ENCODE results near the gene INO80B.
"Not testable (repeated sequence)": the region's sequence is repeated elsewhere in the genome, so short reads cannot be mapped to it uniquely, and the experiment has no call there.

INO80B gene

DNA sequence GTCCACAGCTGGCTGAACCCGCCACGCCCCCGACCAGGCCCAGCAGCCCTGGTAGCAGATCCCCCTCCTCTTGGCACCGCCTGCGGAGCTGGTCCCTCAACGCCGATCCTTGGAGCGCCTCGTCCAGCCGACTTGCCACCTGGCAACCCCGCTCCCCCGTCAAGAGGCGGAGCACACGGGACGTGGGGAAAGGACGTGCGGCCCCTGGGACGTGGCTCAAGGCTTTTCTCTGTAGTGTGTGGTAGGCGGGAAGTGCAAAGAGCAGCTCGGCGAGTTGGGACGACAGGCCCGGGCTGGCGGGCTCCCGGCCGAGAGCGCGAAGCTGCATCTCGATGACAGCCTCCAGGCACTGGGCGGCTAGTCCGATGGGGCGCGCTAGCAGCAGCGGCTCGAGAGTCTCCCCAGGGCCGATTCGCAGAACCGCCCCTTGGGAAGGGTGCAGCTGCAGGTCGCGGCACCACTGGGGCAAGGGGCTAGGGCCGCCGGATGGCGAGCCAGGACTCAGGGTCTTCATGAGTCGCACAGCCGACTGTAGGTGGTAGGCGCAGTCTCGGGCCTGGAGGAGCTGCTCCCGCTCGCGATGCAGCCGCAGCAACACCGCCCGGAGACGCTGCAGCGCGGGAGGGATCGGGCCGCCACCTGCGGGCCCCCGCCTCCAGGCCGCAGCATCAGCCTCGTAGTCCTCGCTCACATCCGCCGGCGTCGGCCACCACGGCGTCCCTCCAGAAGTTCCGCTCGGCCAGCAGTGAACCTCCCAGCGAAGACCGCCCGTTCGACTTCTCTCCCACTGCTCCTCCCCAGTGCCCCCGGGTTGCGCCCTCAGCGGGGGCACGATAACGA, 27.3 kb downstream of the INO80B start:
- DNase-seq (ENCODE audit: low read depth in 2 of 2) = peak in 1 of 2 donors; percentile 42

DNA sequence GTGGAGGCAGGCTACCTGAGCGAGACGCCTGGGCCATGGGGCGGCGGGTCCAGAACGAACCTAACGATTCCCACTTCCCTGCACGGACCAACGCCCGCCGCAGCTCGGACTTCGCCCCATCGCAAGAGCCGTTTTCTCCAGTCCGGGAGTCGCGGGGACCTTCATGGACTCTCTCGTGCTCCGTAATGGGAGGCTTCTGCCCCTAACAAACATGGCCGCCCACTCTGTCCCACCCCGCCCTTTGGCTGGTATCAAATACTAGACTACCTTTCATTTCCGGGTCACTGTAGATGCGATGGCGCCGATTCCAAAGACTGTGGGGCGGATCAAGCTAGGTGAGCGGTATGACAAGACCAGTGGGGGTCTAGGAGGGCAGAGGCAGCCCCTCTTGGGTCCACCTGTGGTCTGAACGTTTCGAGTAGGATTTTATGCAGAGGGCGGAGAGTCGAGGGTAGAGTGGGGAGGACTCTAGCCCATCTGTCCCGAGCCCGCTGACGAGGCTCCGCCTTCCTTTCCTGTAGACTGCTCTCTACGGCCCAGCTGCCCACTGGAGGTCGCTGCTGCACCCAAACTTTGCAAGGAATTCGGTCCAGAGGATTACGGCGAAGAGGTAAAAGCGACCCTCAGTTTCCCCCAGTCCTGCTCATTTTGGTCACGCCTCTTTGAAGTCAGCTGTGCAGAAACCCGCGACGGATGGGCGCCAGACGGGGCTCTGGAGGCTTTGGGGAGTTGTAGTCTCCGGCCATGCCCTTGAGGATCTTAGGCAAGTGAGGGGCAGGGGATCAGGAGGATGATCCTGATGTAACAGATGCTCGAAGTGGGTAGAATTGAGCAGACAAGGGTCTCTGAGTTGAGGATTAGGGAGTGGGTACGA, 28.2 kb downstream of the INO80B start, which contains the start of the genes CCDC142 and TTC31:
Gene CCDC142 (minus strand): TSS at position 198 of the 874 bp plus-strand sequence. CDS start 161 bp downstream, at position 37.
Gene TTC31 (plus strand): TSS at position 281 of the 874 bp plus-strand sequence. CDS start 15 bp downstream, at position 296.
- peak; percentile 88 to 89 for DNase-seq (ENCODE audit: low read depth in 2 of 2)

DNA sequence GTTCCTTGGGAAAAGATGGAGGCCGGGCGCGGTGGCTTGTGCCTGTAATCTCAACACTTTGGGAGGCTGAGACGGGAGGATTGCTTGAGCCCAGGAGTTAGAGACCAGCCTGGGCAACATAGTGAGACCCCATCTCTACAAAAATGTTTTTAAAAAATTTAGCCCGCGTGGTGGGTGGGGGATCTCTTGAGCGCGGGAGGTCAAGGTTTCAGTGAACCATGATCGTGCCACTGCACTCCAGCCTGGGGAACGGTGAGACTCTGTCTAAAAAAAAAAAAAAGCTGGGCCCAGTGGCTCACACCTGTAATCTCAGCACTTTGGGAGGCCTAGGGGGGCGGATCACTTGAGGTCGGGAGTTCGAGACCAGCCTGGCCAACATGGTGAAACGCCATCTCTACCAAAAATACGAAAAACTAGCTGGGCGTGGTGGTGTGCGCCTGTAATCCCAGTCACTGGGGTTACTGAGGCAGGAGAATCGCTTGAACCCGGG, 28.8 kb downstream of the INO80B start:
- not testable (repeated sequence) for DNase-seq (ENCODE audit: low read depth in 2 of 2)

DNA sequence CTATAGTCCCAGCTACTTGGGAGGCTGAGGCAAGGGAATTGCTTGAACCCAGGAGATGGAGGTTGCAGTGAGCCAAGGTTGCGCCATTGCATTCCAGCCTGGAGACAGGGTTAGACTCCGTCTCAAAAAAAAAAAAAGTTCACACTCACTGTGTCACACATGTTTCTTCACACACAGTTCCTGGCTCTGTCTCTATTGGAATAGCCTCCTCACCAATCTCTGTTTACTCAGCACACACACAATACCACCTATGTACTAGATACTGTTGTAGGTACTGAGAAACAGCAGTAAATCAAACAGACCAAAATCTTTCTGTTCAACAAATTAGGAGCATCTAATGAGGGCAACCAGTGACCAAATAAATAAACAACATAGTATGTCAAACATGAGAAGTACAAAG, 31.3 kb downstream of the INO80B start:
- no peak for DNase-seq (ENCODE audit: low read depth in 2 of 2)

DNA sequence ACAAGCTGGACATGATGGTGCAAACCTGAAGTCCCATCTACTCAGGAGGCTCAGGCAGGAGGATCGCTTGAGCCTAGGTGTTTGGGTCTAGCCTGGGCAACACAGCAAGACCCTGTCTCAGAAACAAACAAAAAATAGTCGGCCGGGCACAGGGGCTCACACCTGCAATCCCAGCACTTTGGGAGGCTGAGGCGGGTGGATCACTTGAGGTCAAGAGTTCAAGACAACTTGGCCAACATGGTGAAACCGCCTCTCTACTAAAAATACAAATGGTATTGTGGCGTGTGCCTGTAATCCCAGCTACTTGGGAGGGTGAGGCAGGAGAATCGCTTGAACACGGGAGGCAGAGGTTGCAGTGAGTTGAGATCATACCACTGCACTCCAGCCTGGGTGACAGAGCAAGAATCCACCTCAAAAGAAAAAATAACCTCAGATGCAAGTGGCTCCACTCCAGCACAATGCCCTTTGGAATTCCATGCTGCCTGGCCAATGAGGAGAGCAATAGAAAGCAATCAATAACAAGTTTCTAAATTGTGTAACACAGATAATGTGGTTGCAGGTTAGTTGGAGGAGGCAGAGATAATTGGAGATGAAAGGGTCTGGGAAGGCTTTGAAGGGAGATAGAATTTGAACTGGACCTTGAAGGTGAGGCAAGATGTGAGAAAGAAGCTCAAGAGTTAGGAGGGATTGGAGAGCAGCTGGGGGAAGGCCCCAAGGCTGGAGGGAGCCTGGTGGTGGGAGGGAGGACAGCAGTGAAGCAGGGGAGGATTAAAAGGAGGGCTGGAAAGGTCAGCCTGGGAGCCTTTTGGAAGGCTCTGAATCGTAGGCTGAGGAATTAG, 34.0 kb downstream of the INO80B start:
- no peak for DNase-seq (ENCODE audit: low read depth in 2 of 2)

DNA sequence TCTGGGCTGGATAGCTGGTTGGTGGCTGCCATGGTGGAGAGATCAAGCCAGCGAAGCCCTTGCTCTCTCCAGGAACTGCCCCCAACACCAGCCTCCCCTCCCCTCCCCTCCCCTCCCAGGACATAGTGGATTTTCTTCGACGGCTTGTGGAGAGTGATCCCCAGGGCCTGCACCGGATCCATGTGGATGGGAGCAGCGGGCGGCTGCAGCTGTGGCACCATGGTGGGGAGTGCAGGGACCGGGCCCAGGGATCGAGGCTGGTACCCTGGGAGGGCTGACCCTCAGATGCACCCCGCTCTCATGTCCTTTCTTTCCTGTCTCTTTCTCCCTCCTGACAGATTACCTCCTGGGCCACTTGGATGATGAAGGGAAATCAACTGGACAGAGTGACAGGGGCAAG, 35.0 kb downstream of the INO80B start:
- DNase-seq (ENCODE audit: low read depth in 2 of 2) = no peak

DNA sequence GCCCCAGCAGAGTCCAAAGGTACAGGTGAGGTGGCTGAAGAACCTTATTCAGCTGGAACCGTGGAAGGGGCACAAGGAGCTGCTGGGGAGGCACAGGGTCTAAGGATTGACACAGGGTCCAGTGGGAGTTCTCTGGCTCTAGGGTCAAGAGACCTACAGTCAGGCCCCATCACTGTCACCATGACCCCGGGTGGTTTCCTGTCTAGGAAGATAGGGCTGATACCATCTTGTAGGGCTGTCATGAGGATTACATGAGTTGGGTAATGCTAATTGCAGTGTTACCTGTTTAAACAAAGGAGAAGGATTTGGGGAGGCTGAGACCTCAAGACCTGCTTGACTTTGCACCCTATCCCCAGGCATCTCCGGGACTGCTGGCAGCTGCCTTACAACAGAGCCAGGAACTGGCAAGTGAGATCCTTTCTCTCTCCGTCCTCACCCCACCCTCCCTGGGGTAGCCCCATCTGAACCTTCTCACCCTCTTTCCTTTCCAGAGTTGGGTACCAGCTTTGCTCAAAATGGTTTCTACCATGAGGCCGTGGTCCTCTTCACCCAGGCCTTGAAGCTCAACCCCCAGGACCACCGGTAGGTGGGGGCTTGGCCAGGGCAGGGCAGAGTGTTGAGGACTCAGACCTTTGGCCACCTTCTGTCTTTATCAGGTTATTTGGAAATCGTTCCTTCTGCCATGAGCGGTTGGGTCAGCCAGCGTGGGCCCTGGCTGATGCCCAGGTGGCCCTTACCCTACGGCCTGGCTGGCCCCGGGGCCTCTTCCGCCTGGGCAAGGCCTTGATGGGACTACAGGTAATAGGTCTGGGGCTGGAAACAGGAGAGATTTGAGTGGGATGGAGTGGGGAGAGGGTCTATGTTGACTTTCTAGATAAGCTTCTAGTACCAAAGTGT, 37.0 kb downstream of the INO80B start:
- DNase-seq (ENCODE audit: low read depth in 2 of 2) = no peak

DNA sequence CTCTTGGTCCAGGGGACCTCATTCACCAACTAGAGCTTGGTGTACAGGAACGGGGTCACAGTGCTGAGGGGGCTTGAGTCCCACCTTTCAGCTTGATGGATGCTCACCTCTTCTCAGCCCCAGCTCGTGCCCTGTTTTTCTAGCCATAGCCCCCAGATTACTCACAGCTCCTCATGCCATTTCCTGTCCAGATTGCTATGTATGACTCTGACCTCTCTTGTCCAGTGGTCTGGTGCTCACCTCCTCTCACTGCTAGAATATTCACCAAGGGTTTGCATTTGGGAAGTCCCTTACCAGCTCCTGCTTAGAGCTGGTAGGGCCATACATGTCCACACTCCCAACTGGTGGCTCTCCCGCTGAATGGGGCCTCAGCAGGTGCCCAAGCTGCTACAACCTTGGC, 38.7 kb downstream of the INO80B start:
- no peak for DNase-seq (ENCODE audit: low read depth in 2 of 2)

DNA sequence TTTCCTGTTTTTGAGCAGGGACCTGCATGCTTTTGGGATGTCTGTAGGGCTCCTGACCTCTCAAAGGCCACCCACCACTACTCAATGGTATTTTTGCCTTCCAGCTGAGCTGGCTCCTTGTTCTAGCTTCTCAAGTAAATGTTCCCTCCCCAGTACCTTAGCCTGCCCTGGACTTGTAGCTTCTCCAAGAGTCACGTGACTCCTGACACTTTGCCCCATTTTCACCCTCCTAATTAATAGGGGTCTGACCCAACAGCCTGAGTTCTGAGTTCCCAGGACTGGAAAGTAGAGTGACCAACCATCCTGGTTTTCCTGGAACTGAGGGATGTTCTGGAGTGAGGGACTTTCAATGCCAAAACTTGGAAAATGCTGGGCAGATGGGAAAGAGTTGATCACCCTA, 40.6 kb downstream of the INO80B start:
- DNase-seq (ENCODE audit: low read depth in 2 of 2) = no peak

DNA sequence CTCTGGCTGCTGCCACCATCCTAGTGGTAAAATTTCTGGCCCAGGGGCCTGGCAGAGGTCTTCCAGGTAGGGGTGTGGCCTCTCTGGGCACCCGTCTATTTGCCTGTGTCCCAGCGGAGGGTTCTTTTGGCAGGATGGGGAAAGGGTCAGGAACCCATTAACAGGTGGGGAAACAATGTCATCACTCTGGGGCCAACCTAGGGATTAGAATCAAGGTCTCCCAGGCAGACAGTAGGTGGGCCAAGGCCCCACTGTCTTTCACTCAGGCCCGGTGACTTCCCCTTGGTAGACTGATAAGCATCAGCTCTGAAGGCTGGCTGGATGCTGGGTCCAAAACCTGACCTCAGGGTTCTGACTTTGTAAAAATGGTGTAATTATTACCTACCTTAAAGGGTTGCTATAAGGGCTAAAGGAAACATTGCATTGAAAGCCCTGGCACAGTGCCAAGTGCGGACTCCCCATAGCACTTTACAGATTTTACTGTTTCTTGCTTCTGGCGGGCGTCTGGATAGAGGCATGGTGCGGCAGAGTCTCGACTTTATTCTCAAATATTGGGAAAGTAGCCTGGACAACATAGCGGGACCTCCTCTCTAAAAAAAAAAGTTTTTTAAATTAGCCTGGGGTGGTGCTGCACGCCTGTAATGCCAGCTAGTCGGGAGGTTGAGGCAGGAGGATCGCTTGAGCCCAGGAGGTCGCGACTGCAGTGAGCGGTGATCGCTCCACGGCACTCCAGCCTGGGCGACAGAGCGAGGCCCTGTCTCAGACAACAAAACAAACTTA, 42.3 kb downstream of the INO80B start:
- no peak for DNase-seq (ENCODE audit: low read depth in 2 of 2)

DNA sequence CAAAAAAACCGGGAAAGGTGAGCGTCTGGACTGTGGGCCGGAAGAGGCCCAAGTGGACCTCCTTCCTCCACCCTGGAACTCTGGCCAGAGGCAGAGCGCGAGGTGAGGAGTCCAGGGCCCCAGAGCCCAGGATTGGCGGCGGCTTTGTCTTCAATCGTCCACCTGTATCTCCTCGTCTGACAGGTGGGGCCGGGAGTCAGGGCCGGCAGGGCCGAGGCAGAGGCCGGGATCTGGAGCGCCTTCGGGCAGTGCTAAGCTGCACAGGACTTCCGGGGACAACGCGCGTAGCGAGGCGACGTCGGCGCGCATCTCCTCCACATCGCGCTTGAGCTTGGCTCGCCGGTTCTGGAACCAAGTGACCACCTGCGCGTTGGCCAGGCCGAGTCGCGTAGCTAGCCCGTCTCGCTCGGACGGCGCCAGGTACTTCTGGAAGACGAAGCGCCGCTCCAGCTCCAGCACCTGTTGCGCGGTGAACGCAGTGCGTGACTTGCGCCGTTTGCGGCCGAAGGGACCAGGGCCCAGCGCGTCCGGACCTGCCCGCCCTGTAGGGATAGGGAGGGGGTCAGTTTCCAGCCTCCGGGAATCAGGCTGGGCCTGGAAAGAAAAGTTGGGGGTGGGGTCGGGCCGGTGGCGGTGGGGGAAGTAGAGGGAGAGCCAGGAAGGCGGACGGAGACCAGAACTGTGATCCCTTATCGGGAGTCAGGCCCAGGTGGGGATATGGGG, 43.1 kb downstream of the INO80B start:
- DNase-seq (ENCODE audit: low read depth in 2 of 2) = no peak

DNA sequence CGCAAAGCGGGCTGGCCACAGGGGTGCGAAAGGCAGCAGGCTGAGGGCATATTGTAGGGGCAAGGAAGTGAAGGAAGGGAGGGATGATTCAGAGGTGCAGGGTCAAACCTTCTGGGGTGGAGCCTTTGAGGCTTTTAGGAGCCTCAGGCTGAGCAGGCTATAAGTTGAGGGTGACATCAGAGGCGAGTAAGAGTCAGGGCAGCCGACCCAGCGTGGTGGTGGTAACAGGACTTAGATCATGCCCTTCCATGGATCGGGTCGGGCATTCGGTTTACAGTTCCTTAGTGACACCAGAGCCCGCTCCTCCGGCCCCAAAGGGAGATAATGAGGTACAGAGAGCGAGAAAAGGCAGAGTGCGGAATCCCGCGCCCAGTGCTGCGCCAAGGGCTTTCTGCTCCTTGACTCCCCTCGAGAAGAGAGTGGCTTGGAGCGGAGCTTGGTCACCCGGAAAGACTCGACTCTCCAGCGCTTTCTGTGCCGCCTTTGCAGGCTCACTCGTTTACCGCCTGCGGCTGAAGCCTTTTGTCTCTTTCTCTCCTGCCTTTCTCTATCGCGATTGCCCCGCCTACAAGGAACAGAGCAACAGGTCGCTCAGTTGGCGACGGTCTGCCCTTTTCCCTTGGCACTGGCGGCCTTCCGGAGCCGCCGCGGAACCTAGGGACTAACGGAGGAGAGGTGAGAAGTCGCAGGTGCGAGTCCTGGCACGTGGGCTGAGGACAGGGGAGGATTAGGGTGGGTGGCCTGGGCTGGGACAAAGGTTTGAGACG, 43.8 kb downstream of the INO80B start:
- DNase-seq (ENCODE audit: low read depth in 2 of 2) = no peak

DNA sequence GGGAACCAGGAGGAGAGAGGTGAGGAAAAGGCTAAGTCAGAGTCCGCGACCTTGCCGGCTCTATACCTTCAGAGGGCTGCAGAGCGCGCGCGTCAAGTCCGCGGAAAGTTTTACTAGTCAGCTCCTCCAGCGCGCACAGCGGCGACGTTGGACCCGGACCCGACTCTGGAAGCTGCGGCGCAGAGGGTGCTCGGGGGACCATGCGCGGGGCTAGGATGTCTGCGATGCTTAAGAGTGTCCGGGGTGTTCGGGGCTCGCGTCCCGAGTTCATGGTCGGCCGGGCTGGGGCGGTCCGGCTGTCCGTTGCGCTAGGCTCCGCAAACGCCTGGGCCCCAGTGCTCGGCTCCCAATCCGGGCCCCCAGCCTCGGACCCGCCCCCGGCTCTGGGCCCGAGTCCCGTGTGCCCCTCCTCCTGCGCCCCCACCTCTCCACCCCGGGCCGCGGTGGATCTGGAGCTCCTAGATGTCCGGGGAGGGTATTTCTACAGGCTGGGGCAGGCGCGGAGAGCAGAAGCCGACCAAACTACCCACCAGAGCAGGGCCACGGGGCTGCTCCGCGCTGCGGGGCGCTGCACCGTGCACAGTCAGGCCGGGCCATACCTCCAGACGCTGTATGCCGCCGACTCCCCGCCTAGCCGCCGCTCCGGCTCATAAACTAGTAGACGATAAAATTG, 44.5 kb downstream of the INO80B start, which contains the start of gene LBX2:
Gene LBX2 (minus strand): TSS at position 337 of the 673 bp plus-strand sequence. CDS start 66 bp downstream, at position 271.
- DNase-seq (ENCODE audit: low read depth in 2 of 2) = no peak

DNA sequence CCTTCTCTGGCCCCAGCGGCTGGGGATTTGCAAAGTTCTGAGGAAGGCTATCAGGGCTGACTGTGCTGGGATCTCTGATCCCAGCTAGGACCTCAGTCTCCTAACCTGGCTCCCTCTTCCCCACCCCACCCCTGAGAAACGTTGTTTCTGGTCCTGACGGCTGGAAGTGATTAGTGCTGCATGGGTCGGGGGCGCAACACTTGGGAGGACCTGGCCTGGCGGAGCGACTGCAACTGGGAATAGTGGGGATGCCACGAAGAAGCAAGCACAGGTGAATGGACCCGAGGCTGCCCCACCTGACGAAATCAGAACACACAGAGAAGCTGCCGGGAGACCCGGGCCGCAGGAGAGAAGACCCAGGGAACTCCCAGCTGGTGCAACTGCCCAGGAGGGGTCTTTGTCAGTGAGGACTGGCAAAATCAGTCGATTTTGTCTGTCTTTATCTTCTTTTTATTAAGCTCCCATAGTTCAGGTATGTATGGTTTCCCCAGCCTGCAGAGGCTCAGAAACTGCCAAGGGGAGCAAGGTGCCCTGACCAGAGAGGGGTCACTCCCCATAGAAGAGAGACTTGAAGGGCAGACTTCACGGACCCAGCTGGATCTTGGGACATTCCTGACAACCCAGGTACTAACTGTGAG, 45.2 kb downstream of the INO80B start:
- DNase-seq (ENCODE audit: low read depth in 2 of 2) = no peak

DNA sequence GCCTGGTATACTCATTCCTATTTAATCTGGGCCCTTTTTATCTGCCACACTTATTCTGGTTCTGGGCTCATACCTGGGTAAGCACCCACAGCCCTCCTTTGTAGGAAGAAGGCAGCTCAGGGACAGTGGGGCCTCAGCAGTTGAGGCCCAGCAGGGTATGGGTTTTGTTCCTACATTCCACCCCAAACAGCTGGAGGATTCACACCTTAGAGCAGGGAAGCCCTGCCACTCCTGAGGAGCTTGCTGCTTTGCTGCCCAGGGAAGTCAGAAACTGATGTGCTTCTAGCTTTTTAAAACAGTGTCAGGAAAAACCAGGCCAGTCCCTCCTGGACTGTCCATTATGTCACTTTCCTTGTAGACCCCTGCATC, 45.7 kb downstream of the INO80B start:
- DNase-seq (ENCODE audit: low read depth in 2 of 2) = no peak

DNA sequence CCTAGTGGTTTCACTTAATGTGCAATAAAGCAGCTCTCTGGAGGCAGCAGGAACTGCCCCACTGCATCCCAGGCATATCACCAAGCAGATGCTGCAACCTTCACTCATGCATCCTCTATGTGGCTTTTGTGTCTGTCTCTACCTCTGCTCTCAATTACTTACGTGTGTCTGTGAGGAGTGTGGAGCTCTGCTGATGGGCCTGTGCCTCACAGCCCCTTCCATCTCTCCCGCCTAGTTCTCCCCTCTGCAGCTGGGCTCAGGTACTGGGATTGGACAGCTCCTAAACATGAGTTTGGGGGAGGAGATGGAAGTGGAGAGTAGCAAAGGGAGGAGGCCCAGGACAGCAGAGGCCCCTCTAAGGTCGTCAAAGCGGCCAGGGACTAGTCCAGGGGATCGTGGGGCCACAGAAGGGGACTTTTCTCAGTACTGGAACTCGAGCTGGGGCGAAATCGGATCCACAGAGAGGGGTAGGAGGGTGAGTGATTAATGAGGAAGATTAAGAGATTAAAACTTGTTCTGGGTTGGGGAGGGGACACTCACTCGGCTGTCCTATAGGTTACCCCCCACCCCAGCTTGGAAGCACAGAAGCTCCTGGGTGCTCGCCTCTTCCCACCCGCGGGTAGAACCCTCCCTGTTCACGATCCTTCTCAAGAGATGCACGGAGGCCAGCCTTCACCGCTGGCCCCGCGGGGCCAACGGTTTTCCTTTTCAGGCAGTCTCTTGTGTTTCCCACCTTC, 46.6 kb downstream of the INO80B start:
- DNase-seq (ENCODE audit: low read depth in 2 of 2) = no peak
